GM12865 (cell line): Measurements from ENCODE around the gene PHRF1.

Source experiments
- DNase-seq: peaks from one replicate; pipeline ENCODE4 v3.0.0; 2010; ENCODE audit warnings: low read depth
- H3K4me3 ChIP-seq: 2 replicates; pipeline ENCODE4 v1.5.1; 2011; ENCODE audit warnings: mild to moderate bottlenecking, low read depth, low read length, control low read depth
- TF ChIP-seq, protein P1 (sequence below): IDR thresholded peaks from 2 replicates; pipeline ENCODE4 v1.5.1; 2011; ENCODE audit warnings: low read length, control low read depth, low read depth, inconsistent platforms; ENCODE audit not compliant: insufficient read depth; ENCODE audit errors: missing control alignments

Gene PHRF1

DNA sequence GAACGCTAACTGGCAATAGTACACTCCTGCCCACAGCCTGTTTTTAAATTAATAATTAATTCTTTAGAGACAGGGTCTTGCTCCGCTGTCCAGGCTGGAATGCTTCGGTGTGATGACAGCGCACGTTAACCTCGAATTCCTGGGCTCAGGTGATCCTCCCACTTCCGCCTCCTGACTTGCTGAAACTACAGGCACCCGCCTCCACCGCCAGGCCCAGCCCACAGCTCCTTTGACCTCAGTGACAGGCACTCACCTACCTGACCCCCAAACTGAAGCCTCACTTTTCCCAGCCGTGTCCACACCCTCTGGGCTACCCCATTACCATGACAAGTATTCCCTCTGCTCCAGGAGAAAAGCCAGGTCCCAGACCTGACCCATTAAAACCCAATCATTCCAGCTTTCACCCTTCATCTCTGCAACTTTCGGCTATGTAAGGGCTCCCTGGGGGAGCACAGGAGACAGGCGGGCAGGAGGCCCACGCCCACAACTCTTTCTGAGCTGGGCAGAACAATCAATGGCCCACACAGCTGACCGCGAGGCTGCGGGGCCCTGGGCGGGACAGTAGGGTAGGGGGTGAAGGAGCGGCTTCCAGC lies 16.5 kb upstream of the PHRF1 start:
- TF ChIP-seq, protein P1, sequence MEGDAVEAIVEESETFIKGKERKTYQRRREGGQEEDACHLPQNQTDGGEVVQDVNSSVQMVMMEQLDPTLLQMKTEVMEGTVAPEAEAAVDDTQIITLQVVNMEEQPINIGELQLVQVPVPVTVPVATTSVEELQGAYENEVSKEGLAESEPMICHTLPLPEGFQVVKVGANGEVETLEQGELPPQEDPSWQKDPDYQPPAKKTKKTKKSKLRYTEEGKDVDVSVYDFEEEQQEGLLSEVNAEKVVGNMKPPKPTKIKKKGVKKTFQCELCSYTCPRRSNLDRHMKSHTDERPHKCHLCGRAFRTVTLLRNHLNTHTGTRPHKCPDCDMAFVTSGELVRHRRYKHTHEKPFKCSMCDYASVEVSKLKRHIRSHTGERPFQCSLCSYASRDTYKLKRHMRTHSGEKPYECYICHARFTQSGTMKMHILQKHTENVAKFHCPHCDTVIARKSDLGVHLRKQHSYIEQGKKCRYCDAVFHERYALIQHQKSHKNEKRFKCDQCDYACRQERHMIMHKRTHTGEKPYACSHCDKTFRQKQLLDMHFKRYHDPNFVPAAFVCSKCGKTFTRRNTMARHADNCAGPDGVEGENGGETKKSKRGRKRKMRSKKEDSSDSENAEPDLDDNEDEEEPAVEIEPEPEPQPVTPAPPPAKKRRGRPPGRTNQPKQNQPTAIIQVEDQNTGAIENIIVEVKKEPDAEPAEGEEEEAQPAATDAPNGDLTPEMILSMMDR = no peak
- peak overlapping the region; percentile 66 for H3K4me3 ChIP-seq
- no peak for DNase-seq

DNA sequence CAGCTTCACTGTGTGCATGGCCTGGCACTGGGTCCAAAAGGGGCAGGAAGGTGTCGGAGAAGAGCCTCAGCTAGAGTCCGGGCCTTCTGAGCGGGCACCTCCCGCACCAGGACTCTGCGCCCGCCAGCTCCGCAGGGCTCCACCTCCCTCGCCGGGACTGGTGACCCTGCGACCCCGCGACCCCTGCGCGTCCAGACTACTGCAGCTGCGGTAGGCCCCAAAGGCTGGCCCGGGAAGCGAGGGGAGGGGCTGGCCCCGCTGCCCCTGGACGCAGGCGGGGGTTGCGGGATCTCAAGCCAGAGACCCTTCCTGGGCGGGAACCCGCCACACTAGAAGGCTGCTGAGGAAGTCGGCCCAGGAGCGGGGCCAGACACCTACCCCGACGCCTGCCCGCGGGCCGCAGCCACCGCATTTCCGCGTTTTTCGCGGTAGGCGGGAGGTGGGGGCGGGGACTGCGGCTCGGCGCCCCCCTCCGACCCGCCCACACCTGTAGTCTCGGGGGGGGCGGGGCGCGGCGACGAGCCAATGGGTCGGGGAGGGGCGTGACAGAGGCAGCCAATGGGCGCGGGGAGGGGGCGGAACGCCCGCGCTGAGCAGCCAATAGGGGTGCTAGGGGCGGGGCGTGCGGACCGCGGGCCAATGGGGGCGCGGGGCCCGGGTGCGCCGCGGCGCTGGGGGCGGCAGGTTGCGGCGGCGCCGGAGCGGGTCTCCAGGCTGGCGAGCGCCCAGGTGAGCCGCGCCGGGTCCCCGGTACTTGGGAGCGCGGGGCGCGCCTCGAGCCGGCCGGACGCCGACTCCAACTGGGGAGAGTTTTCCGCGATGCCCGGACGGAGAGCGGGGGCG lies 15.7 kb upstream of the PHRF1 start, which contains the start of the genes LMNTD2 and RASSF7:
TSS of gene LMNTD2 (minus strand) at position 434 of the 843 bp plus-strand sequence. CDS start at position 412, 22 bp downstream.
TSS of gene RASSF7 (plus strand) at position 666 of the 843 bp plus-strand sequence. CDS start 799 bp downstream, outside the sequence.
- TF ChIP-seq, protein P1 = no peak
- H3K4me3 ChIP-seq = peak within 1 kb of the TSS; percentile 66
- DNase-seq = peak; percentile 96

DNA sequence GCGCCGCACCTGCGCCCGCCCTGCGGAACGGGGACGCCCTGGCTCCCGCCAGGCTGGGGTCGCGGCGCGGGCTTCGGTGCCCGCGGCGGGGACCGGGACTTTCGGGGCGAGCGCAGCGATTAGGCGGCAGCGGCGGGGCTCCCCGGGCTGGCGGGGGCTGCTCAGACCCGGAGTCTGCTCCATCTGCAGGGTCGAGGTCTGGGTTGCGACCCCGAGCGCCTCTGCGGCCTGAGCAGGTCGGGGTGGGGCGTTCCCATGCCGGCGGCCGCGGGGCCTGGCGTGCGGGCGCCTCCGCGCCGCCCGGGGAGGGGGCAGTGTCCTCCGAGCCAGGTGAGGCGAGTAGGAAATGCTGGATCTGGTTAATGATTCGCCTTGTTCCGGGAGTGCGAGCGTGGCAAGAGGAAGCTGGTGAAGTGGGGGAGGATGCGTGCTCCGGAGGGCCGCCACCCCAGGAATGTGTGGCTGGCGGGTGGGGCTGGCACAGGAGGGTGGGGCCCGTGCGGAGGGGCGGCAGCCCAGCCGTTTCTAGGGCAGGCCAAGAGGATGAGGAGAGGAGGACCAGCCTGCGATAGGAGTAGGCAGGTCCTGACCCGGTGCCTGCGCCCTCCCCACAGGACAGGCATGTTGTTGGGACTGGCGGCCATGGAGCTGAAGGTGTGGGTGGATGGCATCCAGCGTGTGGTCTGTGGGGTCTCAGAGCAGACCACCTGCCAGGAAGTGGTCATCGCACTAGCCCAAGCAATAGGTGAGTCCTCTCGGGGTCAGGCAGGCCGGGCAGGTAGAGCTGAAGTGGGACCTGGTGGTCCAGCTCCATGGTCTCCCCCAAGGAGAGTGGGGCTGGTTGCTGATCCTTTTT lies 14.9 kb upstream of the PHRF1 start:
- DNase-seq = no peak
- peak overlapping the region; percentile 53 for H3K4me3 ChIP-seq
- TF ChIP-seq, protein P1 = no peak

DNA sequence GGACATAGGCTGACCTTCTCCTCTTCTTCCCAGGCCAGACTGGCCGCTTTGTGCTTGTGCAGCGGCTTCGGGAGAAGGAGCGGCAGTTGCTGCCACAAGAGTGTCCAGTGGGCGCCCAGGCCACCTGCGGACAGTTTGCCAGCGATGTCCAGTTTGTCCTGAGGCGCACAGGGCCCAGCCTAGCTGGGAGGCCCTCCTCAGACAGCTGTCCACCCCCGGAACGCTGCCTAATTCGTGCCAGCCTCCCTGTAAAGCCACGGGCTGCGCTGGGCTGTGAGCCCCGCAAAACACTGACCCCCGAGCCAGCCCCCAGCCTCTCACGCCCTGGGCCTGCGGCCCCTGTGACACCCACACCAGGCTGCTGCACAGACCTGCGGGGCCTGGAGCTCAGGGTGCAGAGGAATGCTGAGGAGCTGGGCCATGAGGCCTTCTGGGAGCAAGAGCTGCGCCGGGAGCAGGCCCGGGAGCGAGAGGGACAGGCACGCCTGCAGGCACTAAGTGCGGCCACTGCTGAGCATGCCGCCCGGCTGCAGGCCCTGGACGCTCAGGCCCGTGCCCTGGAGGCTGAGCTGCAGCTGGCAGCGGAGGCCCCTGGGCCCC lies 14.1 kb upstream of the PHRF1 start:
- H3K4me3 ChIP-seq = peak overlapping the region; percentile 53
- TF ChIP-seq, protein P1 = no peak
- DNase-seq = no peak

DNA sequence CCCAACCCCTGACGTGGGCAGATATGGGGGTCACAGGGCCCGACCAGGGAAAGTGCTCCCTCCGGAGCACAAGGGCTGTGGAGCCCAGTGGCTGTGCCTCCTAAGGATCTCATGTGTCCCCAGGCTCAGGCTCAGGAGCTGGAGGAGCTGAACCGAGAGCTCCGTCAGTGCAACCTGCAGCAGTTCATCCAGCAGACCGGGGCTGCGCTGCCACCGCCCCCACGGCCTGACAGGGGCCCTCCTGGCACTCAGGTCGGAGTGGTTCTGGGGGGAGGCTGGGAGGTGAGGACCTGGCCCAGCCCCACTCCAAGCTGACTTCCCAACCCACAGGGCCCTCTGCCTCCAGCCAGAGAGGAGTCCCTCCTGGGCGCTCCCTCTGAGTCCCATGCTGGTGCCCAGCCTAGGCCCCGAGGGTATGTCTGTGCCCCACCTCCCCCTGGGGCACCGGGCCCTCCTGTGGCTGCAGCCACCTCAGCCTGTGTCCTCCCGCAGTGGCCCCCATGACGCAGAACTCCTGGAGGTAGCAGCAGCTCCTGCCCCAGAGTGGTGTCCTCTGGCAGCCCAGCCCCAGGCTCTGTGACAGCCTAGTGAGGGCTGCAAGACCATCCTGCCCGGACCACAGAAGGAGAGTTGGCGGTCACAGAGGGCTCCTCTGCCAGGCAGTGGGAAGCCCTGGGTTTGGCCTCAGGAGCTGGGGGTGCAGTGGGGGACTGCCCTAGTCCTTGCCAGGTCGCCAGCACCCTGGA lies 13.0 kb upstream of the PHRF1 start:
- no peak overlapping the region for H3K4me3 ChIP-seq
- DNase-seq = no peak
- TF ChIP-seq, protein P1 = no peak
